ENCODE results near the gene PRR14. TPM values are rescaled to one million over a fixed set of nuclear protein-coding genes. Genes with fewer than 3 reads are reported as not detected.

Gene PRR14
- total RNA-seq, 1 donor from 2014 or later, result 45.3 TPM

- TF ChIP-seq, protein P1, sequence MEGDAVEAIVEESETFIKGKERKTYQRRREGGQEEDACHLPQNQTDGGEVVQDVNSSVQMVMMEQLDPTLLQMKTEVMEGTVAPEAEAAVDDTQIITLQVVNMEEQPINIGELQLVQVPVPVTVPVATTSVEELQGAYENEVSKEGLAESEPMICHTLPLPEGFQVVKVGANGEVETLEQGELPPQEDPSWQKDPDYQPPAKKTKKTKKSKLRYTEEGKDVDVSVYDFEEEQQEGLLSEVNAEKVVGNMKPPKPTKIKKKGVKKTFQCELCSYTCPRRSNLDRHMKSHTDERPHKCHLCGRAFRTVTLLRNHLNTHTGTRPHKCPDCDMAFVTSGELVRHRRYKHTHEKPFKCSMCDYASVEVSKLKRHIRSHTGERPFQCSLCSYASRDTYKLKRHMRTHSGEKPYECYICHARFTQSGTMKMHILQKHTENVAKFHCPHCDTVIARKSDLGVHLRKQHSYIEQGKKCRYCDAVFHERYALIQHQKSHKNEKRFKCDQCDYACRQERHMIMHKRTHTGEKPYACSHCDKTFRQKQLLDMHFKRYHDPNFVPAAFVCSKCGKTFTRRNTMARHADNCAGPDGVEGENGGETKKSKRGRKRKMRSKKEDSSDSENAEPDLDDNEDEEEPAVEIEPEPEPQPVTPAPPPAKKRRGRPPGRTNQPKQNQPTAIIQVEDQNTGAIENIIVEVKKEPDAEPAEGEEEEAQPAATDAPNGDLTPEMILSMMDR (IDR thresholded peaks at IDR 0.05; ENCODE audit: unreplicated experiment), result no peak
- Mint-ChIP-seq H3K36me3 (ENCODE audit: low read depth, unreplicated experiment) (no peaks in the 10 kb centered on the region), H3K4me3 (ENCODE audit: unreplicated experiment) (no peak overlapping the region), H3K27ac (ENCODE audit: unreplicated experiment) (no peak overlapping the region), H3K9me3 (ENCODE audit: unreplicated experiment) (no peaks in the 10 kb centered on the region), H3K27me3 (ENCODE audit: unreplicated experiment) (peaks cover 2% of the 10 kb centered on the region), H3K4me1 (ENCODE audit: unreplicated experiment) (no peaks in the 10 kb centered on the region)
- no peak for DNase-seq (ENCODE audit: low spot score)
Observed at GRCh38 chr16:30641378-30641982, 9.3 kb upstream of the PRR14 start.

DNA sequence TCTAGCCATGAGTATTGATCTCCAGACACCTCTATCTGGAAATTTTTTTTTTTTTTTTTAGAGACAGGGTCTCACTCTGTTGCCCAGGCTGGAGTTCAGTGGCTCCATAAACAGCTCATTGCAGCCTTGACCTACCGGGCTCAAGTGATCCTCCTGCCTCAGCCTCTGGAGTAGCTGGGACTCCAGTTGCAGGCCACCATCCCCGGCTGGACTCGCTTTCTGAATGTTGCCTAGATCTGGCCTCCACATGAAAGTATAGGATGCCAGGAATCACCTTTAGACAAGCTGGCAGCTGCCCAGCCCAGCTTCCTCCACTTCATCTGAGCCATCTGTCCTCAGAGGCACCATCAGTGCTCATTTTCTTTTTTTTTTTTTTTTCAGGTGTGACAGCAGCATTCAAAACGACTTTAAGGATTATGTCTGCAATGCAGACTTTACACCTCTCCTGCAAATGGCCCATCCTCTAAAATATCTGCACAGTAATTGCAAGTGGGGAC is 6.4 kb upstream of the PRR14 start:
- Mint-ChIP-seq H3K4me1 (ENCODE audit: unreplicated experiment) (no peaks in the 10 kb centered on the region), H3K4me3 (ENCODE audit: unreplicated experiment) (no peak overlapping the region), H3K27me3 (ENCODE audit: unreplicated experiment) (peaks cover 3% of the 10 kb centered on the region), H3K27ac (ENCODE audit: unreplicated experiment) (no peak overlapping the region), H3K9me3 (ENCODE audit: unreplicated experiment) (no peaks in the 10 kb centered on the region), H3K36me3 (ENCODE audit: low read depth, unreplicated experiment) (no peaks in the 10 kb centered on the region)
- no peak for DNase-seq (ENCODE audit: low spot score)
- TF ChIP-seq, protein P1 (IDR thresholded peaks at IDR 0.05; ENCODE audit: unreplicated experiment), result no peak

- H3K9me3 Mint-ChIP-seq (ENCODE audit: unreplicated experiment), result no peaks in the 10 kb centered on the region
- no peak overlapping the region for H3K4me3 Mint-ChIP-seq (ENCODE audit: unreplicated experiment)
- TF ChIP-seq, protein P1 (IDR thresholded peaks at IDR 0.05; ENCODE audit: unreplicated experiment), result no peak
- peaks cover 6% of the 10 kb centered on the region for H3K4me1 Mint-ChIP-seq (ENCODE audit: unreplicated experiment)
- no peaks in the 10 kb centered on the region for H3K36me3 Mint-ChIP-seq (ENCODE audit: low read depth, unreplicated experiment)
- no peak for DNase-seq (ENCODE audit: low spot score)
- no peak overlapping the region for H3K27ac Mint-ChIP-seq (ENCODE audit: unreplicated experiment)
- H3K27me3 Mint-ChIP-seq (ENCODE audit: unreplicated experiment), result peaks cover 3% of the 10 kb centered on the region
Observed at GRCh38 chr16:30645727-30646126, 5.0 kb upstream of the PRR14 start.

- TF ChIP-seq, protein P1 (IDR thresholded peaks at IDR 0.05; ENCODE audit: unreplicated experiment), result no peak
Observed at GRCh38 chr16:30647274-30647571, 3.5 kb upstream of the PRR14 start.

GRCh38 chr16:30649725-30650368 is 913 bp upstream of the PRR14 start:
- TF ChIP-seq, protein P1 (IDR thresholded peaks at IDR 0.05; ENCODE audit: unreplicated experiment), result no peak
- DNase-seq (ENCODE audit: low spot score), result no peak
- Mint-ChIP-seq H3K4me1 (ENCODE audit: unreplicated experiment) (peaks cover 19% of the 10 kb centered on the region), H3K4me3 (ENCODE audit: unreplicated experiment) (peak overlapping the region; percentile 96), H3K9me3 (ENCODE audit: unreplicated experiment) (no peaks in the 10 kb centered on the region), H3K27me3 (ENCODE audit: unreplicated experiment) (peaks cover 9% of the 10 kb centered on the region), H3K27ac (ENCODE audit: unreplicated experiment) (peak overlapping the region; percentile 80), H3K36me3 (ENCODE audit: low read depth, unreplicated experiment) (peaks cover 4% of the 10 kb centered on the region)

More at GRCh38 chr16:30647274-30647571, 3.5 kb upstream of the PRR14 start:
- no peaks in the 10 kb centered on the region for H3K9me3 Mint-ChIP-seq (ENCODE audit: unreplicated experiment)
- H3K4me1 Mint-ChIP-seq (ENCODE audit: unreplicated experiment), result peaks cover 11% of the 10 kb centered on the region
- peaks cover 3% of the 10 kb centered on the region for H3K36me3 Mint-ChIP-seq (ENCODE audit: low read depth, unreplicated experiment)
- no peak for DNase-seq (ENCODE audit: low spot score)
- peaks cover 6% of the 10 kb centered on the region for H3K27me3 Mint-ChIP-seq (ENCODE audit: unreplicated experiment)
- no peak overlapping the region for H3K27ac Mint-ChIP-seq (ENCODE audit: unreplicated experiment)
- no peak overlapping the region for H3K4me3 Mint-ChIP-seq (ENCODE audit: unreplicated experiment)
